Measurements from ENCODE around the gene HSPA12B. TPM values are rescaled to one million over a fixed set of nuclear protein-coding genes. Genes with fewer than 3 reads are reported as not detected.

The HSPA12B gene
- total and polyA plus RNA-seq, 2 of the 13 experiments (the other 11 are each of a cell fraction or from before 2014, with no cell fraction given) = 0.01 TPM; not detected in 1

DNA sequence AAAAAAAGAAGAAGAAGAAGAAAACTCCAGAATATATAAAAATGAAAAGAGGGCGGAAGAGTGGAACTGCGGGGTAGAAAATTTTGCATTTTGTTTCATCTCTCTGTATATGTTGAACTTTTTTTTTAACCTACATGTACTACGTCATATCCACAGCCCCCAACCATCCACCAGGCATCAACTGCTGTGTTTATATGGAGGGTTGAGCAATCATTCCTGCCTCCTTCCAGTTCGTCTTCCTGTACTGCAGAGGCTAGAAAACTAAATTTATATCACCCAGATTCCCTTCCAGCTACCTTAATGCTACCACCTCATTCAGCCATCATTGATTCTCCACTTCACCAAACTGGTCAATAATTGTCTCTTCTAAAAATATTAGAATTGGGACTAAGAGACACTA, 10.6 kb upstream of the HSPA12B start:
- no peak for ATAC-seq
- no TSS peak for BruUV-seq (replicated peaks)
- Histone ChIP-seq H3K79me2 (ENCODE audit: insufficient read depth, low read length) (no peaks in the 10 kb centered on the region), H4K20me1 (ENCODE audit: insufficient read depth, low read length) (no peaks in the 10 kb centered on the region), H3K9ac (ENCODE audit: insufficient read depth, low read depth, low read length) (no peak overlapping the region), H3K4me2 (ENCODE audit: low read depth, low read length) (no peak overlapping the region), H3K27me3 (ENCODE audit: control insufficient read depth in 1 of 2, insufficient read depth in 2 of 2, low read length in 2 of 2) (peaks cover 0 to 9% of the 10 kb centered on the region in 2 experiments), H3K36me3 (replicated peaks in 1 of 2; ENCODE audit: control insufficient read depth in 1 of 2, insufficient read depth in 2 of 2, low read length in 2 of 2) (no peaks in the 10 kb centered on the region), H2AFZ (ENCODE audit: low read length) (no peak overlapping the region), H3K9me3 (ENCODE audit: low read length) (no peaks in the 10 kb centered on the region), H3K27ac (ENCODE audit: extremely low read length, insufficient read depth, low read length) (no peak overlapping the region), H3K4me3 (replicated peaks in 1 of 3; ENCODE audit: insufficient read depth in 1 of 3, low read depth in 2 of 3, low read length in 3 of 3) (no peak overlapping the region), H3K4me1 (ENCODE audit: insufficient read depth, low read length) (no peaks in the 10 kb centered on the region)
- 55% methylated on average over 4 of the region's 4 CpGs for WGBS (ENCODE audit: low lambda C conversion rate)
- in situ Hi-C loops (cut with HindIII; ENCODE audit: extremely low pct_ligation_motif_present, low pct_unique_long_range_greater_than_20kb) (no loop called here), intact Hi-C loops (cut with micrococcal nuclease; ENCODE audit: unreplicated experiment) (no loop called here)
- DNase-seq (ENCODE audit: low spot score) = no peak
- CTCF ChIA-PET (ENCODE audit: low intra/inter-chr PET ratio, low total read pairs) = no interaction called here
- TF ChIP-seq, protein P1, sequence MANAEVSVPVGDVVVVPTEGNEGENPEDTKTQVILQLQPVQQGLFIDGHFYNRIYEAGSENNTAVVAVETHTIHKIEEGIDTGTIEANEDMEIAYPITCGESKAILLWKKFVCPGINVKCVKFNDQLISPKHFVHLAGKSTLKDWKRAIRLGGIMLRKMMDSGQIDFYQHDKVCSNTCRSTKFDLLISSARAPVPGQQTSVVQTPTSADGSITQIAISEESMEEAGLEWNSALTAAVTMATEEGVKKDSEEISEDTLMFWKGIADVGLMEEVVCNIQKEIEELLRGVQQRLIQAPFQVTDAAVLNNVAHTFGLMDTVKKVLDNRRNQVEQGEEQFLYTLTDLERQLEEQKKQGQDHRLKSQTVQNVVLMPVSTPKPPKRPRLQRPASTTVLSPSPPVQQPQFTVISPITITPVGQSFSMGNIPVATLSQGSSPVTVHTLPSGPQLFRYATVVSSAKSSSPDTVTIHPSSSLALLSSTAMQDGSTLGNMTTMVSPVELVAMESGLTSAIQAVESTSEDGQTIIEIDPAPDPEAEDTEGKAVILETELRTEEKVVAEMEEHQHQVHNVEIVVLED (CRISPR knock-in tag; IDR thresholded peaks at IDR 0.05; ENCODE audit: borderline replicate concordance) = no peak
- TF ChIP-seq MIER2 (CRISPR knock-in tag; IDR thresholded peaks at IDR 0.05) (no peak), ZFP36L1 (CRISPR knock-in tag; IDR thresholded peaks at IDR 0.05) (no peak), CEBPB (IDR thresholded peaks at IDR 0.05; ENCODE audit: borderline replicate concordance, low read depth, low read length) (0 out of 2 replicates have a peak, but pooled peaks have one; percentile 12), THAP11 (CRISPR knock-in tag; IDR thresholded peaks at IDR 0.05) (no peak), KLF11 (CRISPR knock-in tag; IDR thresholded peaks at IDR 0.05) (no peak)
- TF ChIP-seq, protein P2, sequence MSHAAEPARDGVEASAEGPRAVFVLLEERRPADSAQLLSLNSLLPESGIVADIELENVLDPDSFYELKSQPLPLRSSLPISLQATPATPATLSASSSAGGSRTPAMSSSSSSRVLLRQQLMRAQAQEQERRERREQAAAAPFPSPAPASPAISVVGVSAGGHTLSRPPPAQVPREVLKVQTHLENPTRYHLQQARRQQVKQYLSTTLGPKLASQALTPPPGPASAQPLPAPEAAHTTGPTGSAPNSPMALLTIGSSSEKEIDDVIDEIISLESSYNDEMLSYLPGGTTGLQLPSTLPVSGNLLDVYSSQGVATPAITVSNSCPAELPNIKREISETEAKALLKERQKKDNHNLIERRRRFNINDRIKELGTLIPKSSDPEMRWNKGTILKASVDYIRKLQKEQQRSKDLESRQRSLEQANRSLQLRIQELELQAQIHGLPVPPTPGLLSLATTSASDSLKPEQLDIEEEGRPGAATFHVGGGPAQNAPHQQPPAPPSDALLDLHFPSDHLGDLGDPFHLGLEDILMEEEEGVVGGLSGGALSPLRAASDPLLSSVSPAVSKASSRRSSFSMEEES (CRISPR knock-in tag; IDR thresholded peaks at IDR 0.05) = no peak
- TF ChIP-seq, protein P3, sequence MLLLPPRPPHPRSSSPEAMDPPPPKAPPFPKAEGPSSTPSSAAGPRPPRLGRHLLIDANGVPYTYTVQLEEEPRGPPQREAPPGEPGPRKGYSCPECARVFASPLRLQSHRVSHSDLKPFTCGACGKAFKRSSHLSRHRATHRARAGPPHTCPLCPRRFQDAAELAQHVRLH (CRISPR knock-in tag; IDR thresholded peaks at IDR 0.05; ENCODE audit: borderline replicate concordance, low read depth) = no peak
- POLR2A ChIA-PET = no interaction called here
- FAIRE-seq = no peak

Data from HepG2 (cell line).